PFSK-1 (cell line): ENCODE results near the gene PLPP6.

Source experiments
- FOXP2 ChIP-seq: optimal IDR thresholded peaks from 2 replicates; pipeline ENCODE3; 2011; ENCODE audit warnings: borderline replicate concordance, control low read depth, inconsistent platforms; ENCODE audit not compliant: insufficient read depth; ENCODE audit errors: extremely low read length, extremely low read depth
- POLR2AphosphoS5 ChIP-seq: IDR thresholded peaks from 2 replicates; pipeline ENCODE4 v1.6.1; 2012; ENCODE audit warnings: low read depth, mild to moderate bottlenecking, control low read depth, low read length, moderate library complexity
- REST ChIP-seq, 2 experiments: IDR thresholded peaks; 2 replicates each; pipeline versions ENCODE4 v1.6.1 to v1.8.0; 2011 to 2012; ENCODE audit warnings: low read depth in 2 of 2, low read length in 2 of 2, control low read depth in 1 of 2, inconsistent platforms in 1 of 2, mild to moderate bottlenecking in 1 of 2, moderate library complexity in 1 of 2; ENCODE audit not compliant: insufficient read depth in 1 of 2
- SIN3A ChIP-seq: IDR thresholded peaks from 2 replicates; pipeline ENCODE4 v1.6.1; 2012; ENCODE audit warnings: mild to moderate bottlenecking, low read length, moderate library complexity, borderline replicate concordance; ENCODE audit not compliant: insufficient read depth
- TAF1 ChIP-seq: IDR thresholded peaks from 2 replicates; pipeline ENCODE4 v1.6.1; 2012; ENCODE audit warnings: low read length, control low read depth, borderline replicate concordance; ENCODE audit not compliant: insufficient read depth

PLPP6 gene

GRCh38 chr9:4714266-4715016 is 52.3 kb downstream of the PLPP6 start:
- TF ChIP-seq SIN3A (no peak), REST (IDR thresholded peaks at IDR 0.05; ENCODE audit: insufficient read depth in 1 of 2, low read depth in 2 of 2, low read length in 2 of 2) (no peak), POLR2AphosphoS5 (no peak), FOXP2 (no peak), TAF1 (no peak)
